Stomach (tissue), 9 donors: ENCODE results near the gene SLC26A9. TPM values are rescaled to one million over a fixed set of nuclear protein-coding genes. Genes with fewer than 3 reads are reported as not detected.

Experiments used
- DNase-seq, 2 donors: peaks; one replicate each; pipeline versions ENCODE4 v3.0.0 to v3.0.0-alpha.2; 2013 to 2019
- H3K27ac ChIP-seq, 5 donors: fragments of 200-600 bp in 4 of 5; sonication (generic) in 4 of 5; one replicate each; pipeline ENCODE4 v1.5.1; 2013 to 2019; ENCODE audit warnings: mild to moderate bottlenecking in 1 of 5, moderate library complexity in 1 of 5
- H3K27me3 ChIP-seq, 3 donors: fragments of 200-600 bp; sonication (generic); one replicate each; pipeline ENCODE4 v1.5.1; 2017 to 2019; ENCODE audit warnings: mixed run types in 1 of 3
- H3K36me3 ChIP-seq, 4 donors: fragments of 200-600 bp; sonication (generic); 1 replicate in 3 of 4; 2 replicates in 1 of 4; pipeline ENCODE4 v1.5.1; 2016 to 2019
- H3K4me1 ChIP-seq, 4 donors: fragments of 200-600 bp; sonication (generic); one replicate each; pipeline ENCODE4 v1.5.1; 2016 to 2019
- H3K4me3 ChIP-seq, 4 donors: fragments of 200-600 bp; sonication (generic) in 3 of 4; one replicate each; pipeline ENCODE4 v1.5.1; 2016 to 2019; ENCODE audit warnings: mild to moderate bottlenecking in 1 of 4
- H3K9me3 ChIP-seq, 4 donors: fragments of 200-600 bp; sonication (generic); one replicate each; pipeline ENCODE4 v1.5.1; 2016 to 2019
- EP300 ChIP-seq: sonication (generic); formaldehyde crosslinking; IDR thresholded peaks from one replicate; pipeline ENCODE4 v1.6.1; 2017; ENCODE audit warnings: antibody characterized with exemption
- POLR2A ChIP-seq, 4 donors: fragments of 450-650 bp; IDR thresholded peaks; one replicate each; pipeline ENCODE4 v1.6.1; 2016; ENCODE audit warnings: antibody characterized with exemption in 4 of 4, control low read depth in 2 of 4, mild to moderate bottlenecking in 1 of 4, moderate library complexity in 1 of 4
- POLR2AphosphoS5 ChIP-seq, 3 donors: sonication (generic); formaldehyde crosslinking; IDR thresholded peaks; one replicate each; pipeline ENCODE4 v1.6.1; 2016; ENCODE audit warnings: antibody characterized with exemption in 3 of 3
- WGBS, 5 donors: extraction: QIAGEN DNeasy Blood & Tissue Kit in 3 of 5; methylation state at CpG; one replicate each; pipeline versions ENCODE4 v1.1.5 to v1.1.7; 2013 to 2018; 5-methylcytosine and 5-hydroxymethylcytosine counted together
- intact Hi-C: fragments of 100-400 bp; cut with DNase I; formaldehyde crosslinking; loops from one replicate; pipeline ENCODE4 v1.15.1; 2023; ENCODE audit warnings: low total_unique reads
- polyA plus RNA-seq, 3 donors: library from polyadenylated mRNA; stranded (reverse); fragments of 200-250 nt; gene quantifications; one replicate each; pipeline ENCODE4 v1.2.3, GENCODE V29; 2013
- total RNA-seq, 5 donors: library from RNA; depleted of rRNA; stranded (reverse); fragments of >200 nt; gene quantifications; one replicate each; pipeline versions ENCODE4 v1.1.0 to v1.2.3, GENCODE V29; 2014 to 2016
- TF ChIP-seq, protein P1 (sequence below), 7 experiments: fragments of 450-650 bp in 4 of 7; fragments of 200-600 bp in 3 of 7; sonication (generic) in 3 of 7; IDR thresholded peaks; one replicate each; pipeline ENCODE4 v1.5.1; 2016 to 2019; ENCODE audit warnings: antibody characterized with exemption in 7 of 7, control low read depth in 2 of 7, mild to moderate bottlenecking in 1 of 7
- donor health status: healthy with polysubstance abuse.
- donor health status: Bipolar disorder and iron deficiency.
- donor health status: healthy.

SLC26A9 gene
- total and polyA plus RNA-seq, 8 donors: 7.9 to 63.0 (median 30.0) TPM; not detected in 1

GRCh38 chr1:205961991-205962820 is 18.9 kb upstream of the SLC26A9 start:
- H3K27ac ChIP-seq: no peak overlapping the region
- 42 to 59% (median 51%) methylated on average over 9 of the region's 9 CpGs for WGBS, 5 donors
- no peak overlapping the region for H3K4me3 ChIP-seq
- intact Hi-C loops: no loop called here
- DNase-seq: peak in 1 of 2 donors; percentile 61
- no peak for TF ChIP-seq POLR2A (IDR thresholded peaks at IDR 0.05)
- TF ChIP-seq POLR2AphosphoS5 (IDR thresholded peaks at IDR 0.05): no peak
- TF ChIP-seq EP300: no peak
- TF ChIP-seq, protein P1, sequence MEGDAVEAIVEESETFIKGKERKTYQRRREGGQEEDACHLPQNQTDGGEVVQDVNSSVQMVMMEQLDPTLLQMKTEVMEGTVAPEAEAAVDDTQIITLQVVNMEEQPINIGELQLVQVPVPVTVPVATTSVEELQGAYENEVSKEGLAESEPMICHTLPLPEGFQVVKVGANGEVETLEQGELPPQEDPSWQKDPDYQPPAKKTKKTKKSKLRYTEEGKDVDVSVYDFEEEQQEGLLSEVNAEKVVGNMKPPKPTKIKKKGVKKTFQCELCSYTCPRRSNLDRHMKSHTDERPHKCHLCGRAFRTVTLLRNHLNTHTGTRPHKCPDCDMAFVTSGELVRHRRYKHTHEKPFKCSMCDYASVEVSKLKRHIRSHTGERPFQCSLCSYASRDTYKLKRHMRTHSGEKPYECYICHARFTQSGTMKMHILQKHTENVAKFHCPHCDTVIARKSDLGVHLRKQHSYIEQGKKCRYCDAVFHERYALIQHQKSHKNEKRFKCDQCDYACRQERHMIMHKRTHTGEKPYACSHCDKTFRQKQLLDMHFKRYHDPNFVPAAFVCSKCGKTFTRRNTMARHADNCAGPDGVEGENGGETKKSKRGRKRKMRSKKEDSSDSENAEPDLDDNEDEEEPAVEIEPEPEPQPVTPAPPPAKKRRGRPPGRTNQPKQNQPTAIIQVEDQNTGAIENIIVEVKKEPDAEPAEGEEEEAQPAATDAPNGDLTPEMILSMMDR (IDR thresholded peaks at IDR 0.05): no peak
- H3K27me3 ChIP-seq: peaks cover 0 to 27% (median 0%) of the 10 kb centered on the region in 3 donors
- no peaks in the 10 kb centered on the region for H3K9me3 ChIP-seq
- no peaks in the 10 kb centered on the region for H3K36me3 ChIP-seq
- H3K4me1 ChIP-seq: peaks cover 0 to 15% (median 6%) of the 10 kb centered on the region in 4 donors

DNA sequence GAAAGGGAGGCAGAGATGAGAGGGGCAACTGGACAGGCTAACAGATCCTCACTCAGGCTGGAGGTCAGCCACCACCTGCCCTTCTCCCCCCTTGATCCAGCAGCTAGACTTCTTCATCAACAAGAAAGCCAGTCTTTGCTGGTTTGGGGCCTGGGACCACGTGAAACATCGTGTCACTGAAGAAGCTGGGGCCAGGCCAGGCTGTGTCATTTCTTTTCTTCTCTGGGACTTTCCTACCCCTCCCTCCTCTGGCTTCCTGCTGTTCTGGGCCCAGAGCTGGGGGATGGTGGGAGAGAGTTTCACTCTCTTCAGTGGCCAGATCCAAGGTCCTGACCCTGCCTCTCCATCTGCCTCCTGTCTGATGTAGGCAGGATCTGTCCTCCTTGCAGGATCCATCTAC is 18.1 kb upstream of the SLC26A9 start:
- Histone ChIP-seq H3K4me1 (peaks cover 0 to 15% (median 6%) of the 10 kb centered on the region in 4 donors), H3K27ac (no peak overlapping the region), H3K36me3 (no peaks in the 10 kb centered on the region), H3K4me3 (no peak overlapping the region), H3K27me3 (peaks cover 0 to 35% (median 0%) of the 10 kb centered on the region in 3 donors), H3K9me3 (no peaks in the 10 kb centered on the region)
- no peak for TF ChIP-seq POLR2AphosphoS5 (IDR thresholded peaks at IDR 0.05)
- TF ChIP-seq POLR2A (IDR thresholded peaks at IDR 0.05): no peak
- TF ChIP-seq EP300: no peak
- TF ChIP-seq, protein P1 (IDR thresholded peaks at IDR 0.05): no peak
- DNase-seq: peak in 1 of 2 donors; percentile 70
- intact Hi-C loops: no loop called here
- 29 to 57% (median 39%) methylated on average over 2 of the region's 2 CpGs for WGBS, 5 donors

- DNase-seq: no peak
- intact Hi-C loops: no loop called here
- Histone ChIP-seq H3K9me3 (no peaks in the 10 kb centered on the region), H3K27me3 (peaks cover 0 to 28% (median 0%) of the 10 kb centered on the region in 3 donors), H3K4me3 (no peak overlapping the region), H3K27ac (no peak overlapping the region), H3K36me3 (no peaks in the 10 kb centered on the region), H3K4me1 (peaks cover 0 to 20% (median 10%) of the 10 kb centered on the region in 4 donors)
- TF ChIP-seq EP300: no peak
- TF ChIP-seq POLR2A (IDR thresholded peaks at IDR 0.05): no peak
- WGBS, 5 donors: 76 to 87% (median 80%) methylated on average over 4 of the region's 4 CpGs
Measured at GRCh38 chr1:205959789-205960188, 16.5 kb upstream of the SLC26A9 start.

DNA sequence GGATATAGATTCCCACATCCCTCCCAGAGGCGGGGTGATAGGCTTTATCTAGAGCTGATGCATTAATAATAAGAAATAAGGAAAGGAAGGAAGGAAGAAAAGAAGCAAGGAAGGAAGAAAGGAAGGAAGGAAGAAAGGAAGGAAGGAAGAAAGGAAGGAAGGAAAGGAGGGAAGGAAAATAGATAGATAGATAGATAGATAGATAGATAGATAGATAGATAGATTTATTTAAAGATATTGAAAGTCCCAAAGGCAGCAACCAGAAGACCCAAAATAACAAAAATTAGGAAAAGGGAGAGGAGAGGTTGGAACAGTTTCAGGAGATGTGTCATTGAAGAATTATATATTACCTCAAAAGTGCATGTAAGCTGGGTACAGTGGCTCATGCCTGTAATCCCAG is 12.2 kb upstream of the SLC26A9 start:
- no peak for DNase-seq
- Histone ChIP-seq H3K36me3 (no peaks in the 10 kb centered on the region), H3K27me3 (peaks cover 0 to 29% (median 0%) of the 10 kb centered on the region in 3 donors), H3K4me1 (peaks cover 0 to 22% (median 12%) of the 10 kb centered on the region in 4 donors), H3K27ac (peak overlapping the region in 1 of 5 donors; percentile 66), H3K9me3 (no peaks in the 10 kb centered on the region), H3K4me3 (no peak overlapping the region)
- TF ChIP-seq POLR2AphosphoS5 (IDR thresholded peaks at IDR 0.05) (no peak), EP300 (no peak), POLR2A (IDR thresholded peaks at IDR 0.05) (no peak)
- TF ChIP-seq, protein P1 (IDR thresholded peaks at IDR 0.05): no peak
- intact Hi-C loops: no loop called here
- WGBS, 5 donors: 28 to 73% (median 50%) methylated on average over 1 of the region's 1 CpG
